ENCODE measurements around the gene MIER2.

- TF ChIP-seq ARNTL (CRISPR knock-in tag; IDR thresholded peaks at IDR 0.05; ENCODE audit: borderline replicate concordance, low read depth): no peak
- TF ChIP-seq TOX (CRISPR knock-in tag; IDR thresholded peaks at IDR 0.05; ENCODE audit: borderline replicate concordance): no peak
- TF ChIP-seq OSR1 (CRISPR knock-in tag; IDR thresholded peaks at IDR 0.05): no peak
- no peak for TF ChIP-seq CSRNP3 (CRISPR knock-in tag; IDR thresholded peaks at IDR 0.05)
- TF ChIP-seq PATZ1 (CRISPR knock-in tag; IDR thresholded peaks at IDR 0.05; ENCODE audit: borderline replicate concordance): no peak
- TF ChIP-seq ZFP3 (CRISPR knock-in tag; IDR thresholded peaks at IDR 0.05): no peak
- TF ChIP-seq GLIS3 (CRISPR knock-in tag; IDR thresholded peaks at IDR 0.05): no peak
- TF ChIP-seq RARB (CRISPR knock-in tag; IDR thresholded peaks at IDR 0.05): no peak
- no peak for TF ChIP-seq SNAI2 (CRISPR knock-in tag; IDR thresholded peaks at IDR 0.05)
- TF ChIP-seq ZNF565 (CRISPR knock-in tag; conservative IDR thresholded peaks at IDR 0.05; ENCODE audit: low read depth): no peak
- no peak for TF ChIP-seq ISL1 (CRISPR knock-in tag; IDR thresholded peaks at IDR 0.05)
- TF ChIP-seq ZFP30 (CRISPR knock-in tag; IDR thresholded peaks at IDR 0.05): no peak
- no peak for TF ChIP-seq PPARA (CRISPR knock-in tag; IDR thresholded peaks at IDR 0.05; ENCODE audit: borderline replicate concordance)
- no peak for TF ChIP-seq ZNF8 (CRISPR knock-in tag; IDR thresholded peaks at IDR 0.05)
Observed at GRCh38 chr19:362683-363082, 18.1 kb upstream of the MIER2 start.
